Sigmoid colon (tissue), 7 donors: Measurements from ENCODE around the gene EPN3. TPM values are rescaled to one million over a fixed set of nuclear protein-coding genes. Genes with fewer than 3 reads are reported as not detected.

Source experiments
- DNase-seq: peaks from one replicate; pipeline ENCODE4 v3.0.0-alpha.2; 2019
- H3K27ac ChIP-seq, 4 donors: fragments of 200-600 bp; sonication (generic); one replicate each; pipeline ENCODE4 v1.5.1; 2016 to 2019; ENCODE audit warnings: mild to moderate bottlenecking in 1 of 4
- H3K27me3 ChIP-seq, 3 donors: fragments of 200-600 bp; sonication (generic); one replicate each; pipeline ENCODE4 v1.5.1; 2019; ENCODE audit warnings: mild to moderate bottlenecking in 1 of 3
- H3K36me3 ChIP-seq, 4 donors: fragments of 200-600 bp; sonication (generic); one replicate each; pipeline ENCODE4 v1.5.1; 2016 to 2019
- H3K4me1 ChIP-seq, 4 donors: fragments of 200-600 bp; sonication (generic); one replicate each; pipeline ENCODE4 v1.5.1; 2017 to 2019
- H3K4me3 ChIP-seq, 4 donors: fragments of 200-600 bp; sonication (generic); one replicate each; pipeline ENCODE4 v1.5.1; 2017 to 2019; ENCODE audit warnings: mild to moderate bottlenecking in 2 of 4, moderate library complexity in 1 of 4
- H3K9me3 ChIP-seq, 4 donors: fragments of 200-600 bp in 3 of 4; sonication (generic) in 3 of 4; one replicate each; pipeline versions ENCODE4 v1.5.1 to v1.6.1; 2013 to 2019
- EP300 ChIP-seq, 4 donors: sonication (generic); formaldehyde crosslinking; IDR thresholded peaks; one replicate each; pipeline ENCODE4 v1.6.1; 2017; ENCODE audit warnings: antibody characterized with exemption in 4 of 4
- POLR2A ChIP-seq, 2 donors: fragments of 450-650 bp; IDR thresholded peaks; one replicate each; pipeline ENCODE4 v1.6.1; 2016; ENCODE audit warnings: antibody characterized with exemption in 2 of 2, mild to moderate bottlenecking in 2 of 2, moderate library complexity in 2 of 2
- POLR2AphosphoS5 ChIP-seq, 4 donors: sonication (generic); formaldehyde crosslinking; IDR thresholded peaks; one replicate each; pipeline ENCODE4 v1.6.1; 2017; ENCODE audit warnings: antibody characterized with exemption in 4 of 4
- WGBS, 2 donors: extraction: QIAGEN DNeasy Blood & Tissue Kit; methylation state at CpG; one replicate each; pipeline ENCODE4 v1.1.7; 2013; 5-methylcytosine and 5-hydroxymethylcytosine counted together
- intact Hi-C: fragments of 100-400 bp; cut with DNase I; formaldehyde crosslinking; loops from one replicate; pipeline ENCODE4 v1.15.1; 2023
- polyA plus RNA-seq, 3 donors: library from polyadenylated mRNA; stranded (reverse); fragments of 200-250 nt; gene quantifications; one replicate each; pipeline ENCODE4 v1.2.3, GENCODE V29; 2013
- total RNA-seq, 4 donors: library from RNA; depleted of rRNA; stranded (reverse); fragments of >200 nt; gene quantifications; one replicate each; pipeline ENCODE4 v1.1.0, GENCODE V29; 2016
- TF ChIP-seq, protein P1 (sequence below), 4 experiments: fragments of 450-650 bp in 3 of 4; fragments of 200-600 bp in 1 of 4; IDR thresholded peaks; one replicate each; pipeline ENCODE4 v1.5.1; 2016 to 2019; ENCODE audit warnings: antibody characterized with exemption in 4 of 4, mild to moderate bottlenecking in 3 of 4, moderate library complexity in 2 of 4
- donor health status: healthy with polysubstance abuse.
- donor health status: Bipolar disorder and iron deficiency.
- donor health status: healthy.

The EPN3 gene
- total and polyA plus RNA-seq, 7 donors, result 23.4 to 31.7 (median 29.5) TPM; not detected in 4

DNA sequence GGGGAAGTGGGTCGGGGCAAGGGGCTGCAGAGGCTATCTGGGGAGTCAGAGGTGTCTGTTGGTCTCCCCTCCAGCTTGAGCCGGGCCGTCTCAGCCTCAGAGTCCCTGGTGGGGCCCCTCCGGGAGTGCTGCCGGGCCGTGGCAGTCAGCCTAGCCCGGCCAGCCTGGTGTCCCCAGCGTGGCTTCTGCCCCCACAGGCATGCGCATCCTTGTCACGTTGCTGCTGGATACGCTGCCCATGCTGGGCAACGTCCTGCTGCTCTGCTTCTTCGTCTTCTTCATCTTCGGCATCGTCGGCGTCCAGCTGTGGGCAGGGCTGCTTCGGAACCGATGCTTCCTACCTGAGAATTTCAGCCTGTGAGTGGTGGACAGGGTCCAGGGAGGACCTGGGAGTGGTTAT lies 39.1 kb downstream of the EPN3 start:
- TF ChIP-seq POLR2AphosphoS5 (IDR thresholded peaks at IDR 0.05), result no peak
- TF ChIP-seq, protein P1, sequence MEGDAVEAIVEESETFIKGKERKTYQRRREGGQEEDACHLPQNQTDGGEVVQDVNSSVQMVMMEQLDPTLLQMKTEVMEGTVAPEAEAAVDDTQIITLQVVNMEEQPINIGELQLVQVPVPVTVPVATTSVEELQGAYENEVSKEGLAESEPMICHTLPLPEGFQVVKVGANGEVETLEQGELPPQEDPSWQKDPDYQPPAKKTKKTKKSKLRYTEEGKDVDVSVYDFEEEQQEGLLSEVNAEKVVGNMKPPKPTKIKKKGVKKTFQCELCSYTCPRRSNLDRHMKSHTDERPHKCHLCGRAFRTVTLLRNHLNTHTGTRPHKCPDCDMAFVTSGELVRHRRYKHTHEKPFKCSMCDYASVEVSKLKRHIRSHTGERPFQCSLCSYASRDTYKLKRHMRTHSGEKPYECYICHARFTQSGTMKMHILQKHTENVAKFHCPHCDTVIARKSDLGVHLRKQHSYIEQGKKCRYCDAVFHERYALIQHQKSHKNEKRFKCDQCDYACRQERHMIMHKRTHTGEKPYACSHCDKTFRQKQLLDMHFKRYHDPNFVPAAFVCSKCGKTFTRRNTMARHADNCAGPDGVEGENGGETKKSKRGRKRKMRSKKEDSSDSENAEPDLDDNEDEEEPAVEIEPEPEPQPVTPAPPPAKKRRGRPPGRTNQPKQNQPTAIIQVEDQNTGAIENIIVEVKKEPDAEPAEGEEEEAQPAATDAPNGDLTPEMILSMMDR (IDR thresholded peaks at IDR 0.05), result no peak
- TF ChIP-seq EP300 (IDR thresholded peaks at IDR 0.05), result no peak
- no peak for TF ChIP-seq POLR2A (IDR thresholded peaks at IDR 0.05)
- Histone ChIP-seq H3K4me3 (no peak overlapping the region), H3K36me3 (no peaks in the 10 kb centered on the region), H3K27me3 (peaks cover 0 to 13% (median 0%) of the 10 kb centered on the region in 3 donors), H3K9me3 (no peaks in the 10 kb centered on the region), H3K4me1 (peaks cover 0 to 5% (median 0%) of the 10 kb centered on the region in 4 donors), H3K27ac (no peak overlapping the region)
- DNase-seq, result no peak
- 86 to 88% methylated on average over 19 of the region's 19 CpGs for WGBS, 2 donors
- intact Hi-C loops, result no loop called here

DNA sequence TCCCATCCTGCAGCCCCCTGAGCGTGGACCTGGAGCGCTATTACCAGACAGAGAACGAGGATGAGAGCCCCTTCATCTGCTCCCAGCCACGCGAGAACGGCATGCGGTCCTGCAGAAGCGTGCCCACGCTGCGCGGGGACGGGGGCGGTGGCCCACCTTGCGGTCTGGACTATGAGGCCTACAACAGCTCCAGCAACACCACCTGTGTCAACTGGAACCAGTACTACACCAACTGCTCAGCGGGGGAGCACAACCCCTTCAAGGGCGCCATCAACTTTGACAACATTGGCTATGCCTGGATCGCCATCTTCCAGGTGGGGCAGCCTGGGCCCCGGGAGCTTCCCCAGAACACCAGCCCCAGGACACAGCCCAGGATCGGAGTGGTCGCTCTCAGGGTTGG lies 40.0 kb downstream of the EPN3 start:
- H3K4me3 ChIP-seq, result no peak overlapping the region
- no peaks in the 10 kb centered on the region for H3K4me1 ChIP-seq
- TF ChIP-seq, protein P1 (IDR thresholded peaks at IDR 0.05), result no peak
- TF ChIP-seq EP300 (IDR thresholded peaks at IDR 0.05) (no peak), POLR2A (IDR thresholded peaks at IDR 0.05) (no peak), POLR2AphosphoS5 (IDR thresholded peaks at IDR 0.05) (no peak)
- intact Hi-C loops, result no loop called here
- no peak for DNase-seq
- H3K27ac ChIP-seq, result no peak overlapping the region
- no peaks in the 10 kb centered on the region for H3K36me3 ChIP-seq
- H3K9me3 ChIP-seq, result no peaks in the 10 kb centered on the region
- WGBS, 2 donors, result 95 to 97% methylated on average over 20 of the region's 20 CpGs
- peaks cover 0 to 5% (median 0%) of the 10 kb centered on the region in 3 donors for H3K27me3 ChIP-seq

DNA sequence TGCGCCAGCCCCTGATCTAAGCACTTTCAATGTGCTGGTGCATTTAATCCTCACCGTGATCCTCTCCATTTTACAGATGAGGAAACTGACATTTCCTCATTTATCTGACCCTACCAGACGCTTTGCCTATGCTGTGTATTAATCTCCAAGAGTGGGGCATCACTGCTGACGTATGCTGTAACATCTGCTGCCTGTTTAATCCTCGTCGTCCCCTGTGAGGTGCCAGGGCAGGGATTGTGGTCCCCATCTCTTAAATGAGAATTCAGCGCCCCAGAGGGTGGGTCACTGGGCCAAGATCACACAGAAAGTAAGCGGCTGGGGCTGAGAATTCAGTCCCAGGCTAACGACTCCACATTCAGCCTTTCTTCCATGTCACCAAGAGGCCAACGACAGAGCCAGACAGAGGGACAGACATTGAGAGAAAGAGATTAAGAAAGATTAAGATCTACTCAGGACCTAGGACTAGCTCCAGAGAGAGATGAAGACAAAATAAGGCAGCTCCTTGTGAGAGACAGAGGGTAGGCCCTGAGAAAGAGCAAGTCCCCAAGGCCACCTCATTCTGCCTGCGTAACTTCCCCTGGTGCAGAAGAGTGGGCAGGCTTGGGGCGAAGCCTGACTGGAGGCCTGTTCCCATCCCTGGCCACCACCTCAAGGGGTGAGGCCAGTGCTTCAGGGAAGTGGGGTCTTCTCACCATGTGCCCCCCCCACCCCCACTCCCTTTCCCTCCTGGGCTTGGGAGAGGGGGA lies 41.5 kb downstream of the EPN3 start:
- Histone ChIP-seq H3K4me1 (no peaks in the 10 kb centered on the region), H3K9me3 (no peaks in the 10 kb centered on the region), H3K36me3 (no peaks in the 10 kb centered on the region), H3K4me3 (no peak overlapping the region), H3K27ac (no peak overlapping the region), H3K27me3 (no peaks in the 10 kb centered on the region)
- intact Hi-C loops, result no loop called here
- TF ChIP-seq POLR2A (IDR thresholded peaks at IDR 0.05) (no peak), POLR2AphosphoS5 (IDR thresholded peaks at IDR 0.05) (no peak), EP300 (IDR thresholded peaks at IDR 0.05) (no peak)
- TF ChIP-seq, protein P1 (IDR thresholded peaks at IDR 0.05), result no peak
- no peak for DNase-seq
- WGBS, 2 donors, result 91 to 92% methylated on average over 12 of the region's 12 CpGs

DNA sequence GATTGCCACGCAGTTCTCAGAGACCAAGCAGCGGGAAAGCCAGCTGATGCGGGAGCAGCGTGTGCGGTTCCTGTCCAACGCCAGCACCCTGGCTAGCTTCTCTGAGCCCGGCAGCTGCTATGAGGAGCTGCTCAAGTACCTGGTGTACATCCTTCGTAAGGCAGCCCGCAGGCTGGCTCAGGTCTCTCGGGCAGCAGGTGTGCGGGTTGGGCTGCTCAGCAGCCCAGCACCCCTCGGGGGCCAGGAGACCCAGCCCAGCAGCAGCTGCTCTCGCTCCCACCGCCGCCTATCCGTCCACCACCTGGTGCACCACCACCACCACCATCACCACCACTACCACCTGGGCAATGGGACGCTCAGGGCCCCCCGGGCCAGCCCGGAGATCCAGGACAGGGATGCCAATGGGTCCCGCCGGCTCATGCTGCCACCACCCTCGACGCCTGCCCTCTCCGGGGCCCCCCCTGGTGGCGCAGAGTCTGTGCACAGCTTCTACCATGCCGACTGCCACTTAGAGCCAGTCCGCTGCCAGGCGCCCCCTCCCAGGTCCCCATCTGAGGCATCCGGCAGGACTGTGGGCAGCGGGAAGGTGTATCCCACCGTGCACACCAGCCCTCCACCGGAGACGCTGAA lies 43.2 kb downstream of the EPN3 start:
- peaks cover 0 to 6% (median 0%) of the 10 kb centered on the region in 3 donors for H3K27me3 ChIP-seq
- intact Hi-C loops, result no loop called here
- 81 to 89% methylated on average over 33 of the region's 33 CpGs for WGBS, 2 donors

DNA sequence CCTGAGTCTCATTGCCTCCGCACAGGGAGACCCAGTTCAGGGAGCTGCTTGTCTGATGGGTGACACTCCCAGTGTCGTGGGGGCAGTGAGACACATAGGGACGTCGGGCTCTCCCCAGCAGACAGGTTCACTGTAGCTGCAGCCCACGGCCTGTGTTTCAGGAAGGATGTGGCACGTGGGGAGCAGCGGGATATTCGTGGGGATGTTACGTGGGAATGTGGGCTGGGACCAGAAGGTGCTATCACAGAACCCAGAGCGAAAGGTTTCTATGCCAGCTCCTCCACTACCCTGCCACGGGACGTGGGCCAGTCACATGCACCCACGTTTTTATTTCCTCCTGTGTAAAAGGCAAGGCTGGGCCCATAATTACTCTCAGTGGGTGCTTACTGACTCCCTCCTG lies 44.3 kb downstream of the EPN3 start:
- H3K27ac ChIP-seq, result no peak overlapping the region
- H3K27me3 ChIP-seq, result peaks cover 0 to 6% (median 0%) of the 10 kb centered on the region in 3 donors
- no peaks in the 10 kb centered on the region for H3K4me1 ChIP-seq
- H3K9me3 ChIP-seq, result no peaks in the 10 kb centered on the region
- WGBS, 2 donors, result 71 to 75% methylated on average over 13 of the region's 13 CpGs
- intact Hi-C loops, result no loop called here
- H3K4me3 ChIP-seq, result no peak overlapping the region
- TF ChIP-seq EP300 (IDR thresholded peaks at IDR 0.05), result no peak
- TF ChIP-seq, protein P1 (IDR thresholded peaks at IDR 0.05), result no peak
- no peak for TF ChIP-seq POLR2AphosphoS5 (IDR thresholded peaks at IDR 0.05)
- TF ChIP-seq POLR2A (IDR thresholded peaks at IDR 0.05), result no peak
- DNase-seq, result no peak
- no peaks in the 10 kb centered on the region for H3K36me3 ChIP-seq

More for the DNA sequence above, 43.2 kb downstream of the EPN3 start:
- TF ChIP-seq POLR2AphosphoS5 (IDR thresholded peaks at IDR 0.05), result no peak
- H3K4me1 ChIP-seq, result no peaks in the 10 kb centered on the region
- H3K9me3 ChIP-seq, result no peaks in the 10 kb centered on the region
- no peak for DNase-seq
- H3K36me3 ChIP-seq, result no peaks in the 10 kb centered on the region
- no peak overlapping the region for H3K27ac ChIP-seq
- no peak overlapping the region for H3K4me3 ChIP-seq
